Measurements from ENCODE around the gene PVALB. TPM values are rescaled to one million over a fixed set of nuclear protein-coding genes. Genes with fewer than 3 reads are reported as not detected.

PVALB gene
- total and polyA plus RNA-seq, 3 experiments from 2014 or later = not detected

- H3K27ac Mint-ChIP-seq = no peak overlapping the region
- Histone ChIP-seq H3K27me3 (ENCODE audit: insufficient read depth, low read length, poor library complexity, severe bottlenecking) (no peaks in the 10 kb centered on the region), H3K4me3 (ENCODE audit: low read length) (no peak overlapping the region), H3K36me3 (ENCODE audit: insufficient read depth, low read length) (no peaks in the 10 kb centered on the region), H3K9me3 (ENCODE audit: low read length) (no peaks in the 10 kb centered on the region), H3K27ac (ENCODE audit: low read depth, low read length) (no peak overlapping the region), H3K4me1 (ENCODE audit: insufficient read depth, low read length) (peaks cover 16% of the 10 kb centered on the region)
- H3K4me3 Mint-ChIP-seq = peak overlapping the region in 1 of 7 donors; percentile 9
- H3K4me1 Mint-ChIP-seq = peaks cover 12 to 24% (median 21%) of the 10 kb centered on the region in 3 donors
- no peak for DNase-seq
- ChIA-PET CTCF (no interaction called here), POLR2A (no interaction called here)
- no peaks in the 10 kb centered on the region for H3K36me3 Mint-ChIP-seq
- H3K27me3 Mint-ChIP-seq = peaks cover 18 to 49% of the 10 kb centered on the region in 2 donors
- no peaks in the 10 kb centered on the region for H3K9me3 Mint-ChIP-seq
Observed at GRCh38 chr22:36829370-36830002, 12.7 kb upstream of the PVALB start.

GRCh38 chr22:36828815-36829214, 12.0 kb upstream of the PVALB start:
- Mint-ChIP-seq H3K36me3 (no peaks in the 10 kb centered on the region), H3K9me3 (no peaks in the 10 kb centered on the region), H3K4me1 (peaks cover 12 to 24% (median 21%) of the 10 kb centered on the region in 3 donors), H3K27ac (no peak overlapping the region), H3K27me3 (peaks cover 18 to 49% of the 10 kb centered on the region in 2 donors), H3K4me3 (no peak overlapping the region)
- Histone ChIP-seq H3K36me3 (ENCODE audit: insufficient read depth, low read length) (no peaks in the 10 kb centered on the region), H3K9me3 (ENCODE audit: low read length) (no peaks in the 10 kb centered on the region), H3K27ac (ENCODE audit: low read depth, low read length) (no peak overlapping the region), H3K4me1 (ENCODE audit: insufficient read depth, low read length) (peaks cover 16% of the 10 kb centered on the region), H3K27me3 (ENCODE audit: insufficient read depth, low read length, poor library complexity, severe bottlenecking) (no peaks in the 10 kb centered on the region), H3K4me3 (ENCODE audit: low read length) (no peak overlapping the region)
- ChIA-PET POLR2A (no interaction called here), CTCF (no interaction called here)
- no peak for DNase-seq

GRCh38 chr22:36826262-36826661, 9.4 kb upstream of the PVALB start:
- no peaks in the 10 kb centered on the region for H3K9me3 ChIP-seq (ENCODE audit: low read length)

GRCh38 chr22:36824655-36825054, 7.8 kb upstream of the PVALB start:
- Mint-ChIP-seq H3K27me3 (peaks cover 11 to 59% of the 10 kb centered on the region in 2 donors), H3K4me3 (no peak overlapping the region), H3K9me3 (no peaks in the 10 kb centered on the region), H3K27ac (peak overlapping the region in 1 of 8 donors; percentile 76), H3K4me1 (peaks cover 2 to 5% (median 4%) of the 10 kb centered on the region in 3 donors), H3K36me3 (no peaks in the 10 kb centered on the region)
- H3K27me3 ChIP-seq (ENCODE audit: insufficient read depth, low read length, poor library complexity, severe bottlenecking) = peaks cover 3% of the 10 kb centered on the region
- no peaks in the 10 kb centered on the region for H3K36me3 ChIP-seq (ENCODE audit: insufficient read depth, low read length)
- ChIA-PET CTCF (no interaction called here), POLR2A (no interaction called here)
- H3K4me3 ChIP-seq (ENCODE audit: low read length) = no peak overlapping the region
- no peak overlapping the region for H3K27ac ChIP-seq (ENCODE audit: low read depth, low read length)
- H3K4me1 ChIP-seq (ENCODE audit: insufficient read depth, low read length) = no peaks in the 10 kb centered on the region
- no peaks in the 10 kb centered on the region for H3K9me3 ChIP-seq (ENCODE audit: low read length)
- no peak for DNase-seq

More at GRCh38 chr22:36826262-36826661, 9.4 kb upstream of the PVALB start:
- Mint-ChIP-seq H3K4me1 (peaks cover 12 to 21% (median 20%) of the 10 kb centered on the region in 3 donors), H3K27me3 (peaks cover 17 to 52% of the 10 kb centered on the region in 2 donors), H3K36me3 (no peaks in the 10 kb centered on the region), H3K4me3 (no peak overlapping the region), H3K9me3 (no peaks in the 10 kb centered on the region), H3K27ac (no peak overlapping the region)
- Histone ChIP-seq H3K4me3 (ENCODE audit: low read length) (no peak overlapping the region), H3K27ac (ENCODE audit: low read depth, low read length) (no peak overlapping the region), H3K36me3 (ENCODE audit: insufficient read depth, low read length) (no peaks in the 10 kb centered on the region), H3K27me3 (ENCODE audit: insufficient read depth, low read length, poor library complexity, severe bottlenecking) (no peaks in the 10 kb centered on the region), H3K4me1 (ENCODE audit: insufficient read depth, low read length) (peaks cover 14% of the 10 kb centered on the region)
- no peak for DNase-seq
- ChIA-PET POLR2A (no interaction called here), CTCF (interaction anchor here (0.6 kb wide), 1 partner anchor 102 kb away, joined by 3 read pairs; no protein-coding TSS in a partner anchor)

- ChIA-PET POLR2A (no interaction called here), CTCF (no interaction called here)
Observed at GRCh38 chr22:36823186-36823839, 6.5 kb upstream of the PVALB start.

GRCh38 chr22:36822581-36822980, 5.7 kb upstream of the PVALB start:
- H3K4me1 Mint-ChIP-seq = peaks cover 0 to 2% (median 2%) of the 10 kb centered on the region in 3 donors
- H3K27me3 Mint-ChIP-seq = peaks cover 23 to 62% of the 10 kb centered on the region in 2 donors
- POLR2A ChIA-PET = no interaction called here
- DNase-seq = no peak
- no peaks in the 10 kb centered on the region for H3K36me3 ChIP-seq (ENCODE audit: insufficient read depth, low read length)
- no peaks in the 10 kb centered on the region for H3K9me3 Mint-ChIP-seq
- H3K4me3 ChIP-seq (ENCODE audit: low read length) = no peak overlapping the region
- H3K27ac Mint-ChIP-seq = no peak overlapping the region
- H3K4me3 Mint-ChIP-seq = no peak overlapping the region
- H3K9me3 ChIP-seq (ENCODE audit: low read length) = no peaks in the 10 kb centered on the region
- CTCF ChIA-PET = no interaction called here
- no peak overlapping the region for H3K27ac ChIP-seq (ENCODE audit: low read depth, low read length)
- peaks cover 17% of the 10 kb centered on the region for H3K27me3 ChIP-seq (ENCODE audit: insufficient read depth, low read length, poor library complexity, severe bottlenecking)
- no peaks in the 10 kb centered on the region for H3K36me3 Mint-ChIP-seq
- no peaks in the 10 kb centered on the region for H3K4me1 ChIP-seq (ENCODE audit: insufficient read depth, low read length)

More at GRCh38 chr22:36823186-36823839, 6.5 kb upstream of the PVALB start:
- Histone ChIP-seq H3K36me3 (ENCODE audit: insufficient read depth, low read length) (no peaks in the 10 kb centered on the region), H3K27me3 (ENCODE audit: insufficient read depth, low read length, poor library complexity, severe bottlenecking) (peaks cover 10% of the 10 kb centered on the region), H3K4me3 (ENCODE audit: low read length) (no peak overlapping the region), H3K9me3 (ENCODE audit: low read length) (no peaks in the 10 kb centered on the region), H3K27ac (ENCODE audit: low read depth, low read length) (no peak overlapping the region), H3K4me1 (ENCODE audit: insufficient read depth, low read length) (no peaks in the 10 kb centered on the region)
- Mint-ChIP-seq H3K4me3 (no peak overlapping the region), H3K9me3 (no peaks in the 10 kb centered on the region), H3K27me3 (peaks cover 15 to 56% of the 10 kb centered on the region in 2 donors), H3K27ac (no peak overlapping the region), H3K36me3 (no peaks in the 10 kb centered on the region), H3K4me1 (no peaks in the 10 kb centered on the region)
- DNase-seq = no peak

- no peak overlapping the region for H3K27ac Mint-ChIP-seq
- DNase-seq = no peak
- no peak overlapping the region for H3K4me3 Mint-ChIP-seq
- H3K9me3 Mint-ChIP-seq = no peaks in the 10 kb centered on the region
- H3K4me3 ChIP-seq (ENCODE audit: low read length) = no peak overlapping the region
- peaks cover 5% of the 10 kb centered on the region for H3K4me1 ChIP-seq (ENCODE audit: insufficient read depth, low read length)
- CTCF ChIA-PET = no interaction called here
- no peak overlapping the region for H3K27ac ChIP-seq (ENCODE audit: low read depth, low read length)
- peaks cover 0 to 11% (median 2%) of the 10 kb centered on the region in 3 donors for H3K4me1 Mint-ChIP-seq
- peaks cover 36 to 77% of the 10 kb centered on the region in 2 donors for H3K27me3 Mint-ChIP-seq
- H3K36me3 ChIP-seq (ENCODE audit: insufficient read depth, low read length) = no peaks in the 10 kb centered on the region
- peaks cover 34% of the 10 kb centered on the region for H3K27me3 ChIP-seq (ENCODE audit: insufficient read depth, low read length, poor library complexity, severe bottlenecking)
- no peaks in the 10 kb centered on the region for H3K9me3 ChIP-seq (ENCODE audit: low read length)
- POLR2A ChIA-PET = no interaction called here
- no peaks in the 10 kb centered on the region for H3K36me3 Mint-ChIP-seq
Observed at GRCh38 chr22:36819112-36819511, 2.3 kb upstream of the PVALB start.

- peaks cover 37 to 80% of the 10 kb centered on the region in 2 donors for H3K27me3 Mint-ChIP-seq
- ChIA-PET CTCF (no interaction called here), POLR2A (interaction anchor here (0.6 kb wide), 1 partner anchor 68 kb away, joined by 6 read pairs; no protein-coding TSS in a partner anchor)
- Histone ChIP-seq H3K4me3 (ENCODE audit: low read length) (no peak overlapping the region), H3K4me1 (ENCODE audit: insufficient read depth, low read length) (peaks cover 5% of the 10 kb centered on the region), H3K27me3 (ENCODE audit: insufficient read depth, low read length, poor library complexity, severe bottlenecking) (peaks cover 34% of the 10 kb centered on the region), H3K27ac (ENCODE audit: low read depth, low read length) (no peak overlapping the region), H3K9me3 (ENCODE audit: low read length) (no peaks in the 10 kb centered on the region), H3K36me3 (ENCODE audit: insufficient read depth, low read length) (no peaks in the 10 kb centered on the region)
- DNase-seq = no peak
- H3K36me3 Mint-ChIP-seq = no peaks in the 10 kb centered on the region
- H3K4me3 Mint-ChIP-seq = no peak overlapping the region
- H3K27ac Mint-ChIP-seq = no peak overlapping the region
- H3K4me1 Mint-ChIP-seq = peaks cover 0 to 11% (median 2%) of the 10 kb centered on the region in 3 donors
- no peaks in the 10 kb centered on the region for H3K9me3 Mint-ChIP-seq
Observed at GRCh38 chr22:36818010-36818642, 1.3 kb upstream of the PVALB start.
